DND-41 (cell line): ENCODE measurements around the gene MINAR1.

Source experiments
- ATAC-seq: fragments of 200-7000 bp; cut with Tn5 transposase; 3 replicates; pipeline ENCODE4 v1.9.1; 2021; ENCODE audit warnings: low read depth; ENCODE audit not compliant: insufficient read depth
- DNase-seq: peaks from one replicate; pipeline ENCODE4 v3.0.0-alpha.2; 2020
- H2AFZ ChIP-seq: 2 replicates; pipeline ENCODE4 v1.6.0; 2012; ENCODE audit warnings: low read depth, low read length
- H3K27ac ChIP-seq: 2 replicates; pipeline ENCODE4 v1.5.1; 2012; ENCODE audit warnings: low read length, inconsistent platforms
- H3K27me3 ChIP-seq: fragments of 200-600 bp; sonication (generic); 2 replicates; pipeline ENCODE4 v1.6.0; 2012; ENCODE audit warnings: low read length, mild to moderate bottlenecking, inconsistent platforms; ENCODE audit not compliant: insufficient read depth, poor library complexity
- H3K36me3 ChIP-seq: 2 replicates; pipeline ENCODE4 v1.5.1; 2012; ENCODE audit warnings: low read length, inconsistent platforms; ENCODE audit not compliant: insufficient read depth
- H3K4me1 ChIP-seq: 2 replicates; pipeline ENCODE4 v1.5.1; 2012; ENCODE audit warnings: mild to moderate bottlenecking, low read length; ENCODE audit not compliant: insufficient read depth
- H3K4me2 ChIP-seq: 2 replicates; pipeline ENCODE4 v1.6.0; 2012; ENCODE audit warnings: mild to moderate bottlenecking, moderate library complexity, low read length, inconsistent platforms; ENCODE audit not compliant: insufficient read depth
- H3K4me3 ChIP-seq, 2 experiments: fragments of 200-600 bp in 1 of 2; shearing (Covaris generic) in 1 of 2; 2 replicates each; pipeline ENCODE4 v1.5.1; 2012 to 2016; ENCODE audit warnings: inconsistent platforms in 2 of 2, low read length in 2 of 2, mild to moderate bottlenecking in 2 of 2, low read depth in 1 of 2, moderate library complexity in 1 of 2
- H3K79me2 ChIP-seq: 2 replicates; pipeline ENCODE4 v1.6.0; 2012; ENCODE audit warnings: low read length, inconsistent platforms; ENCODE audit not compliant: insufficient read depth
- H3K9ac ChIP-seq: 2 replicates; pipeline ENCODE4 v1.6.0; 2012; ENCODE audit warnings: low read depth, mild to moderate bottlenecking, inconsistent platforms, low read length, moderate library complexity
- H3K9me3 ChIP-seq: 2 replicates; pipeline ENCODE4 v1.5.1; 2012; ENCODE audit warnings: low read length, moderate library complexity, mild to moderate bottlenecking, inconsistent platforms; ENCODE audit not compliant: insufficient read depth, severe bottlenecking
- H4K20me1 ChIP-seq: 2 replicates; pipeline ENCODE4 v1.6.0; 2012; ENCODE audit warnings: low read length; ENCODE audit not compliant: insufficient read depth
- EZH2 ChIP-seq: IDR thresholded peaks from 3 replicates; pipeline ENCODE4 v1.6.1; 2012; ENCODE audit warnings: borderline replicate concordance, low read depth, mild to moderate bottlenecking, moderate library complexity, low read length, inconsistent platforms; ENCODE audit not compliant: severe bottlenecking
- TF ChIP-seq, protein P1 (sequence below): IDR thresholded peaks from 2 replicates; pipeline ENCODE4 v1.5.1; 2012; ENCODE audit warnings: borderline replicate concordance, low read length, moderate library complexity, mild to moderate bottlenecking; ENCODE audit not compliant: poor library complexity, severe bottlenecking; ENCODE audit errors: extremely low read depth

Gene MINAR1

DNA sequence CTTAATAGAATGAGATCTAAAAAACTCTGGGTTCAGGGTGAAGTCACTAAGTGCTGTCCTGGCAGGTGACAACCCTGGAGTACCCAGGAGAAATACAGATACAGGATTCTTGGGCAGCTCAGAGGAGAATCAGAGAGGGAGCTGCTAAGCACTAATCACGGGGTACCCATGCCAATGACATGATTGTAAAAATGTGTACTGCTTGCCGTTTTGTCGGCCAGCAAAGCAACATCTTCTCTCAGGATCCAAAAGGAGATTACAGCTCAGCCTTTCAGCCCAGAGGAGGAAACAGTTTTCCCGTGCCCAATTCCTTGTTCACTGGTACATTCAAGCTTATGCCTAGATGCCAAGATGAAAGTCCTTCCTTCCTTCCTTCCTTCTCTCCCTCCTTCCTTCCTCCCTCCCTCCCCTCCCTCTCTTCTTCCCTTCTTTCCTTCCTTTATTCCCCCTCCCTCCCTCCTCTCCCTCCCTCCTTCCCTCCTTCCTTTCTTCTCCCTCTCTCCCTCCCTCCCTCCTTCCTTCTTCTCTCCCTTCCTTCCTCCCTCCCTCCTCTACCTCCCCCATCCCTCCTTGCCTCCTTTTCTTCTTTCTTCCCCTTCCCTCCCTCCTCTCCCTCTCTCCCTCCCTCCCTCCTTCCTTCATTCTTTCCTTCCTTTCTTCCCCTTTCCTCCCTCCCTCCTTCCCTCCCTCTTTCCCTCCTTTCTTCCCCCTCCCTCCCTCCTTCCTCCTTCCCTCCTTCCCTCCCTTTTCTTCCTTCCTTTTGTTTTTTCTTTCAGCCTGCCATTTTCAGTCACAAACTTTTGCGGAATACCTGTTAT lies 4.1 kb upstream of the MINAR1 start:
- Histone ChIP-seq H3K36me3 (no peaks in the 10 kb centered on the region), H3K9ac (no peak overlapping the region), H3K79me2 (no peaks in the 10 kb centered on the region), H3K9me3 (no peaks in the 10 kb centered on the region), H3K27me3 (no peaks in the 10 kb centered on the region), H3K27ac (no peak overlapping the region), H3K4me1 (no peaks in the 10 kb centered on the region), H4K20me1 (no peaks in the 10 kb centered on the region), H3K4me3 (no peak overlapping the region), H2AFZ (no peak overlapping the region), H3K4me2 (no peak overlapping the region)
- DNase-seq (no peak), ATAC-seq (no peak)
- TF ChIP-seq, protein P1, sequence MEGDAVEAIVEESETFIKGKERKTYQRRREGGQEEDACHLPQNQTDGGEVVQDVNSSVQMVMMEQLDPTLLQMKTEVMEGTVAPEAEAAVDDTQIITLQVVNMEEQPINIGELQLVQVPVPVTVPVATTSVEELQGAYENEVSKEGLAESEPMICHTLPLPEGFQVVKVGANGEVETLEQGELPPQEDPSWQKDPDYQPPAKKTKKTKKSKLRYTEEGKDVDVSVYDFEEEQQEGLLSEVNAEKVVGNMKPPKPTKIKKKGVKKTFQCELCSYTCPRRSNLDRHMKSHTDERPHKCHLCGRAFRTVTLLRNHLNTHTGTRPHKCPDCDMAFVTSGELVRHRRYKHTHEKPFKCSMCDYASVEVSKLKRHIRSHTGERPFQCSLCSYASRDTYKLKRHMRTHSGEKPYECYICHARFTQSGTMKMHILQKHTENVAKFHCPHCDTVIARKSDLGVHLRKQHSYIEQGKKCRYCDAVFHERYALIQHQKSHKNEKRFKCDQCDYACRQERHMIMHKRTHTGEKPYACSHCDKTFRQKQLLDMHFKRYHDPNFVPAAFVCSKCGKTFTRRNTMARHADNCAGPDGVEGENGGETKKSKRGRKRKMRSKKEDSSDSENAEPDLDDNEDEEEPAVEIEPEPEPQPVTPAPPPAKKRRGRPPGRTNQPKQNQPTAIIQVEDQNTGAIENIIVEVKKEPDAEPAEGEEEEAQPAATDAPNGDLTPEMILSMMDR = no peak
- TF ChIP-seq EZH2 = no peak

DNA sequence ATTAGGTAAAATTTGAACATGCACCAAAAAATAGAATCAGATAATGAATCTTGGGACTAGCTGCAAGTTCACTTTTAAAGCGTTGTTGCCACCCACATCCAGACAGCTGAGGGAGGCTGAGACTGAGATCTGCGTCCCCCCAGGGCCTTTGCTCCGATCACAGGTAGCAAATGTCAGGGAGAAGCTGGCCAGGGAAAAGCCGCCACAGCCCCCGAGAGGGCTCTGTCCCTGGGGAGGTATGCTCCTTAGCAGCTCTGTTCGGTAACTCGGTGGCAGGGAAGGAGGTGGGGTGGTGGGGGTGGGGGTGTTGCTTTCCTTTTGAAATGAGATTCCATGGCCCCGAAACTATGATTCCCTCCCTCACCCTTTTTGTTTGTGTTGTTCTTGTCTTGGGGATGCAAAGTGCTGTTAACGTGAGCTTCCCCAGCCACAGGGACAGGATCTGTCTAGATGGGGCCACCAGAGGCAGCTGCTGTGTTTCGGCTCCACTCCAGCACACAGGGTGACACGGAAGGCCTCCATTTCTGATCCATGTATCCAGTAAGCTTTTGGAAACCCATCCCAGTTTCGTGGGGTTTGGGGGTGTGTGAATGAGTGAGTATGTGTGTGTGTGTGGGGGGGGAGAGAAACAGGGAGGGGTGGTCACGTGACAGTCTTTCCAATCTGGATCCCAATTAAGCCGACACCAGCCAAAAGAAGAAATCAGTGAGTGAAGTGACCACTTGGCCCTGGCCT lies 1.1 kb upstream of the MINAR1 start:
- Histone ChIP-seq H3K9ac (no peak overlapping the region), H3K4me1 (no peaks in the 10 kb centered on the region), H3K9me3 (no peaks in the 10 kb centered on the region), H3K27ac (no peak overlapping the region), H4K20me1 (no peaks in the 10 kb centered on the region), H3K4me2 (no peak overlapping the region), H3K36me3 (no peaks in the 10 kb centered on the region), H3K4me3 (no peak overlapping the region), H3K27me3 (no peaks in the 10 kb centered on the region), H2AFZ (no peak overlapping the region), H3K79me2 (no peaks in the 10 kb centered on the region)
- ATAC-seq (no peak), DNase-seq (no peak)
- TF ChIP-seq, protein P1 = no peak
- no peak for TF ChIP-seq EZH2

DNA sequence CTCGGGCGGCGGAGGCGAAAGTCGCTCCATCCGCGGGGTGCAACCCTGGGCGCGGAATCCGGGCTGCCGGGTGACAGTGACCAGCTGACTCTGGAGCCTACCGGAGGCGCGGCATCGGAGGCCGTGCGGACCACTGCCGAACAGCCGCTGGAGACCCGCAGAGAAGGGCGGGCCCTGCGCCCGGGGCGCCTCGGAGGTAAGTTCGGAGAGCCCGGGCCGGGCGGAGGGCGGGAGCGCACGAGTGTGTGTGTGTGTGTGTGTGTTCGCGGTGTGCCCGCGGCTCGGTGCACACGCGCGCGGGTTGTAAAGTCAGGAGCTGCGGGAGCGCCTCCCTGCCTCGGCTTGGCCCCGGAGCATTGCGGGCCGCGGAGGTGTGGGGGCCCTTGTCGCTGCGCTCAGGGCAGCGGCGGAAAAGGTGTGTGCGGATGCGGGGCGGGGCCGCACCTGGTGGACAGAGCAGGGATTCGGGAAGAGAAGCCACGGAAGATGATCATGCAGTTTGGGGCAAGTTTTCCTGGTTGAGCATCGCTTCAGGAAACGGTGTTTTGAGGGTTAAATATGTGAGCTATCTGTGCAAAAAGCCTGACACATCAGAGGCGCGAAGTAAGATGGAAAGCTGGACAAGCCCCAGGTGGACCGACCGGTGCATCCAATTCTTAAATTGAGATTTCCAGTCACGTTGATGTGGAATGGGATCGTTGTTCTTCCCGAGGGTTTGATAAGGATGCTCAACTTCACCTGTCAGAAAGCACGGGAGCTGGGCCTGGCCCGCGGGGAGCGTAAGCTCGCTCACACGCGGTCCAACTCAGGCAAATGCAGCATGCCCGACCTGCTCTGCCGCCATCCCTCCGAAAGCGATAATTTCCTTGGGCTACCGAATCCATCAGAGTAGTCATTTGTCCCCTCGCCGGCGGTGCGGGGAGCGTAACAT lies 474 bp downstream of the MINAR1 start:
- Histone ChIP-seq H3K4me1 (no peaks in the 10 kb centered on the region), H3K79me2 (no peaks in the 10 kb centered on the region), H3K36me3 (no peaks in the 10 kb centered on the region), H3K27ac (no peak overlapping the region), H4K20me1 (no peaks in the 10 kb centered on the region), H3K27me3 (no peaks in the 10 kb centered on the region), H2AFZ (no peak overlapping the region), H3K9me3 (no peaks in the 10 kb centered on the region), H3K4me2 (no peak overlapping the region), H3K9ac (no peak overlapping the region), H3K4me3 (no peak overlapping the region)
- ATAC-seq = no peak
- no peak for DNase-seq
- TF ChIP-seq EZH2 = no peak
- TF ChIP-seq, protein P1 = no peak
